K562 (cell line): ENCODE results near the gene TNC. TPM values are rescaled to one million over a fixed set of nuclear protein-coding genes. Genes with fewer than 3 reads are reported as not detected.

ENCODE experiments used
- ATAC-seq: fragments of 200-7000 bp; cut with Tn5 transposase; 3 replicates; pipeline ENCODE4 v1.9.1; 2020; ENCODE audit warnings: moderate library complexity
- BruUV-seq: library from RNA; stranded (reverse); fragments of 400-500 nt; replicated peaks from 2 replicates; lab custom pipeline; 2021; lab: Mats Ljungman, UMichigan
- CTCF ChIA-PET: fragments of 300-600 bp; formaldehyde crosslinking; extraction: SDS; loops from one replicate; lab custom pipeline; 2021; ENCODE audit warnings: low intra/inter-chr PET ratio; lab: Yijun Ruan, JAX
- POLR2A ChIA-PET: fragments of 300-600, 350-650 bp; sonication (Branson Sonifier 250); formaldehyde crosslinking; extraction: SDS; loops from one replicate; lab custom pipeline; 2021; ENCODE audit warnings: antibody characterized with exemption, inconsistent platforms; lab: Yijun Ruan, JAX
- DNase-seq, 4 experiments: peaks; one replicate each; pipeline versions ENCODE4 v3.0.0 to v3.0.0-alpha.2; 2011 to 2018; ENCODE audit warnings: low spot score in 3 of 4, mixed read lengths in 3 of 4; ENCODE audit errors: extremely low read depth in 1 of 4
- FAIRE-seq: peaks from 2 replicates; lab custom pipeline; 2011; peaks lifted over from hg19 to GRCh38; lab: Jason Lieb, UNC
- H2AFZ ChIP-seq: 2 replicates; pipeline ENCODE4 v1.6.0; 2011; ENCODE audit warnings: low read depth, low read length, control low read depth, inconsistent platforms
- H3K27ac ChIP-seq: fragments of 200-600 bp; 3 replicates; pipeline ENCODE4 v1.8.0; 2011; ENCODE audit warnings: low read depth, mild to moderate bottlenecking, control low read depth, inconsistent platforms, low read length, moderate library complexity, mixed read lengths; ENCODE audit errors: extremely low read depth
- H3K27me3 ChIP-seq, 2 experiments: fragments of 300-600 bp in 1 of 2; 2 replicates in 1 of 2; 3 replicates in 1 of 2; pipeline versions ENCODE4 v1.6.0 to v1.8.0; 2011; ENCODE audit warnings: inconsistent platforms in 2 of 2, low read length in 2 of 2, mild to moderate bottlenecking in 1 of 2, mixed read lengths in 1 of 2, moderate library complexity in 1 of 2; ENCODE audit not compliant: control insufficient read depth in 2 of 2, insufficient read depth in 2 of 2
- H3K36me3 ChIP-seq: fragments of 300-600 bp; 3 replicates; pipeline ENCODE4 v1.8.0; 2011; ENCODE audit warnings: mild to moderate bottlenecking, low read length, inconsistent platforms; ENCODE audit not compliant: control insufficient read depth, insufficient read depth
- H3K4me1 ChIP-seq, 2 experiments: fragments of 200-600 bp in 1 of 2; replicated peaks in 1 of 2; 2 replicates in 1 of 2; 3 replicates in 1 of 2; pipeline versions ENCODE4 v1.5.1 to v1.8.0; 2011; ENCODE audit warnings: inconsistent platforms in 2 of 2, low read length in 2 of 2, mild to moderate bottlenecking in 1 of 2, mixed read lengths in 1 of 2, moderate library complexity in 1 of 2; ENCODE audit not compliant: control insufficient read depth in 2 of 2, insufficient read depth in 2 of 2
- H3K4me2 ChIP-seq: 2 replicates; pipeline ENCODE4 v1.6.1; 2011; ENCODE audit warnings: low read length, control low read depth, inconsistent platforms, mixed read lengths; ENCODE audit not compliant: insufficient read depth
- H3K4me3 ChIP-seq: fragments of 200-600 bp; sonication (generic), shearing (Covaris generic); 2 replicates; pipeline ENCODE4 v1.5.1; 2016; ENCODE audit warnings: control low read depth, inconsistent platforms
- H3K79me2 ChIP-seq: fragments of 200-600 bp; 3 replicates; pipeline ENCODE4 v1.8.0; 2011; ENCODE audit warnings: low read length, inconsistent platforms; ENCODE audit not compliant: control insufficient read depth, insufficient read depth
- H3K9ac ChIP-seq, 2 experiments: 2 replicates each; pipeline versions ENCODE4 v1.6.0 to v1.6.1; 2011; ENCODE audit warnings: low read depth in 2 of 2, low read length in 2 of 2, control low read depth in 1 of 2, inconsistent platforms in 1 of 2, mild to moderate bottlenecking in 1 of 2, mixed read lengths in 1 of 2; ENCODE audit not compliant: insufficient read depth in 1 of 2
- H3K9me1 ChIP-seq: one replicate; pipeline ENCODE4 v1.6.0; 2011; ENCODE audit warnings: inconsistent platforms, mild to moderate bottlenecking, low read length, moderate library complexity; ENCODE audit not compliant: control insufficient read depth, insufficient read depth
- H3K9me3 ChIP-seq: replicated peaks from 2 replicates; pipeline ENCODE4 v1.5.1; 2011; ENCODE audit warnings: low read depth, low read length, inconsistent platforms; ENCODE audit not compliant: control insufficient read depth, insufficient read depth
- H4K20me1 ChIP-seq: replicated peaks from 2 replicates; pipeline ENCODE4 v1.6.1; 2011; ENCODE audit warnings: low read length, inconsistent platforms, mixed read lengths; ENCODE audit not compliant: control insufficient read depth, insufficient read depth
- GABPA ChIP-seq: fragments of 200-800 bp; sonication (Bioruptor generic); conservative IDR thresholded peaks from 2 replicates; pipeline ENCODE4 v1.6.1; 2016; ENCODE audit warnings: low read depth, missing genetic modification characterization, missing compliant biosample characterization
- MBD2 ChIP-seq: sonication (generic); IDR thresholded peaks from 2 replicates; pipeline ENCODE4 v1.6.1; 2016; ENCODE audit warnings: low read depth, borderline replicate concordance
- PCBP1 ChIP-seq: fragments of 200-400 bp; formaldehyde crosslinking; IDR thresholded peaks from 2 replicates; pipeline ENCODE4 v1.6.1; 2018; ENCODE audit warnings: mild to moderate bottlenecking, low read depth, low read length; ENCODE audit not compliant: poor library complexity, severe bottlenecking
- RBM25 ChIP-seq: fragments of 200-400 bp; formaldehyde crosslinking; IDR thresholded peaks from 2 replicates; pipeline ENCODE4 v1.6.1; 2018; ENCODE audit warnings: low read length, low read depth, moderate library complexity; ENCODE audit not compliant: severe bottlenecking
- SIX5 ChIP-seq, 2 experiments: IDR thresholded peaks; 2 replicates each; pipeline ENCODE4 v1.6.1; 2011; ENCODE audit warnings: low read length in 2 of 2, borderline replicate concordance in 1 of 2, low read depth in 1 of 2, mild to moderate bottlenecking in 1 of 2, moderate library complexity in 1 of 2; ENCODE audit not compliant: insufficient read depth in 1 of 2
- WGBS: fragments of 100-300 bp; shearing (Covaris generic); methylation state at CpG from one replicate; pipeline ENCODE4 v1.1.6; 2016; ENCODE audit warnings: low coverage, mixed read lengths; ENCODE audit not compliant: insufficient coverage; ENCODE audit errors: missing lambda C conversion rate; 5-methylcytosine and 5-hydroxymethylcytosine counted together
- in situ Hi-C: fragments of 300-500 bp; cut with MboI; formaldehyde crosslinking; loops from 4 replicates; pipeline ENCODE4 v1.15.0; 2018; ENCODE audit warnings: inconsistent platforms, mixed read lengths
- intact Hi-C: fragments of 100-400 bp; cut with micrococcal nuclease; formaldehyde crosslinking; loops from 2 replicates; pipeline ENCODE4 v1.14.2; 2022
- polyA plus RNA-seq, 8 experiments: library from polyadenylated mRNA; depleted of rRNA in 4 of 8; stranded (reverse) in 5 of 8; unstranded in 3 of 8; fragments of >200 nt; fragmentation: Nextera tagmentation in 2 of 8; fragmentation: Illumina TruSeq in 1 of 8; extraction: Ambion mirVana in 2 of 8; extraction: Trizol in 1 of 8; gene quantifications; 2 replicates each; pipeline versions ENCODE4 v1.2.1 to v1.2.3, GENCODE V29; 2011 to 2014; ENCODE audit warnings: inconsistent platforms in 1 of 8, missing spikeins in 1 of 8
- total RNA-seq, 7 experiments: library from RNA; depleted of rRNA in 6 of 7; stranded (reverse); fragments of >200 nt in 6 of 7; fragmentation: Illumina TruSeq in 2 of 7; extraction: Trizol in 2 of 7; gene quantifications; 2 replicates each; pipeline versions ENCODE4 v1.2.1 to v1.2.3, GENCODE V29; 2011 to 2021; ENCODE audit warnings: low replicate concordance in 1 of 7

The TNC gene
- total and polyA plus RNA-seq, 9 of the 15 experiments (the other 6 are each of a cell fraction or from before 2014, with no cell fraction given) = under 0.01 to 0.29 TPM; not detected in 7

DNA sequence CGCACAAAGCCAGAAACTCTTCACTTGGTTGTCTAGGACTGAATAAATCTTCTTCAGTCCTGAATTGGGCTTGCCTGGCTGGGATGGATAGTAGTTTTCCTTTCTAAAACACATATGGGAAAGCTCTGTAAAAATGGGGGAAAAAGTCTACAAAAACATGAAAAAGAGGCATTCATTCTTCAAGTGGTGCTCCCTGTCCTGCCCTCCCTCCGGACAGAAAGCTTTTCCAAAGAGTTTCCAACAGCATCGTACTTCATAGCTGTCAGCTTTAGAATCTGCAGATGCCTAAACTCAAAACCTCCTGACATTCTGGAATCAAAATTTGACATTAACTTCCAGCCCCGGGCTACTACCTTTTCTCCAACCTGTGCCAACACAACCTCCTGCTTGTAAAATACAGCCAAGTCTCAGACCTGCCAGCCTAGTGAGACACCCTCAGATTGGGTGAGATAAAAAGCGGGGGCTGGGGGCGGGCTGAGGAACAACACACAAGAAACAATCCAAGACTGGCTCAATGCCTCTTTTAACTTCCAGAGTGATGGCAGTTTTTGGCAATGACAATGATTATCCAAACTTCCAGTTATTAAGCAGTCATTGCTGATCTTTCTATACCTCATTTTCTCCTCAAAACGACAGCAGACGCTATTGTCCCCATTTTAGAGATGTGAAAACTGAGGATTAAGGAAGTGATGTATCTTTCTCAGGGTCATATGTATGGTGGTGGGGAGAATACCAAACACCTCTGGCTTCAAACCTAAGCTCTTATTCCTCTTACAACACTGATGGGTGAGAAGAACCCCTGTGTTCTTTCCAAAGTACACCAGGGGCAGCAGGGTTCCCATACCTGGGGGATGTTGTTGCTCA, 1.3 kb downstream of the TNC start:
- in situ Hi-C loops (no loop called here), intact Hi-C loops (no loop called here)
- H3K9me3 ChIP-seq = no peaks in the 10 kb centered on the region
- DNase-seq (no peak), ATAC-seq (no peak), FAIRE-seq (no peak)
- no peak overlapping the region for H3K4me2 ChIP-seq
- no peaks in the 10 kb centered on the region for H3K79me2 ChIP-seq
- no peak overlapping the region for H3K27ac ChIP-seq
- ChIA-PET POLR2A (interaction anchor here (0.5 to 1.1 kb wide), 2 partner anchors 14 to 370 kb away, joined by 3 read pairs; no protein-coding TSS in a partner anchor), CTCF (no interaction called here)
- no peak overlapping the region for H3K4me3 ChIP-seq
- 0% methylated on average over 8 of the region's 8 CpGs for WGBS
- BruUV-seq = no TSS peak
- no peaks in the 10 kb centered on the region for H3K9me1 ChIP-seq
- no peaks in the 10 kb centered on the region for H3K27me3 ChIP-seq
- peak; percentile 57 for TF ChIP-seq RBM25
- TF ChIP-seq SIX5 (IDR thresholded peaks at IDR 0.05; ENCODE audit: borderline replicate concordance in 1 of 2, insufficient read depth in 1 of 2, low read depth in 1 of 2, low read length in 2 of 2) = no peak
- no peak for TF ChIP-seq GABPA (tag)
- TF ChIP-seq MBD2 = no peak
- no peaks in the 10 kb centered on the region for H3K36me3 ChIP-seq
- H3K9ac ChIP-seq = no peak overlapping the region
- no peaks in the 10 kb centered on the region for H3K4me1 ChIP-seq
- no peaks in the 10 kb centered on the region for H4K20me1 ChIP-seq
- H2AFZ ChIP-seq = no peak overlapping the region

DNA sequence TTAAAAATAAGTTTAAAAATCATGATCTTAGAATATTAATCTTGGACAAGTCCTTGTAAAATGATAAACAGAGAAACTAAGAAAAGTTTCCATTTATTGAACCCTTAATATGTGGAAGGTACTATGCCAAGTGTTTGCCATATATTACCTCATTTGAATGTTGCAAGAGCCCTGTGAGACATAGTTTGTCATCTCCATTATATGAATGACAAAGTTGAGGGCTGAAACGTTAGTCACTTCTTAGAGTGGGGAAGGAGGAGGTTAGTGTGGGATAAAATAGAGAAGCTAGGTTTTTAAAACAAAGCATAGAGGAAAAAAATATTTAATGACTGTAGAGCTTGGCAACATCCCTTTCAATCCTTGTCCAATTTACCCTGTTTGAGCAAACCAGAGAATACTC, 2.0 kb downstream of the TNC start:
- BruUV-seq = no TSS peak
- no peaks in the 10 kb centered on the region for H3K9me3 ChIP-seq
- no peaks in the 10 kb centered on the region for H3K36me3 ChIP-seq
- H4K20me1 ChIP-seq = no peaks in the 10 kb centered on the region
- H3K9ac ChIP-seq = no peak overlapping the region
- no peak overlapping the region for H2AFZ ChIP-seq
- DNase-seq (no peak), FAIRE-seq (no peak), ATAC-seq (no peak)
- no peaks in the 10 kb centered on the region for H3K27me3 ChIP-seq
- POLR2A ChIA-PET = interaction anchor here (1.1 kb wide), 1 partner anchor 371 kb away, joined by 3 read pairs; no protein-coding TSS in a partner anchor
- no peak overlapping the region for H3K4me3 ChIP-seq
- no peak overlapping the region for H3K4me2 ChIP-seq
- no peaks in the 10 kb centered on the region for H3K79me2 ChIP-seq
- intact Hi-C loops = no loop called here
- H3K9me1 ChIP-seq = no peaks in the 10 kb centered on the region
- WGBS = 0% methylated on average over 1 of the region's 1 CpG
- no peaks in the 10 kb centered on the region for H3K4me1 ChIP-seq
- no peak overlapping the region for H3K27ac ChIP-seq
- TF ChIP-seq PCBP1 = no peak
- in situ Hi-C loops = no loop called here
- CTCF ChIA-PET = no interaction called here
